HG03571 (cell line): ENCODE data around the gene CHST10.
"Not testable (repeated sequence)": the region's sequence is repeated elsewhere in the genome, so short reads cannot be mapped to it uniquely, and the experiment has no call there.

ENCODE experiments used
- ATAC-seq: cut with Tn5 transposase; IDR thresholded peaks from one replicate; pipeline ENCODE4 v1.9.1; 2021; ENCODE audit not compliant: unreplicated experiment

Gene CHST10, protein sequence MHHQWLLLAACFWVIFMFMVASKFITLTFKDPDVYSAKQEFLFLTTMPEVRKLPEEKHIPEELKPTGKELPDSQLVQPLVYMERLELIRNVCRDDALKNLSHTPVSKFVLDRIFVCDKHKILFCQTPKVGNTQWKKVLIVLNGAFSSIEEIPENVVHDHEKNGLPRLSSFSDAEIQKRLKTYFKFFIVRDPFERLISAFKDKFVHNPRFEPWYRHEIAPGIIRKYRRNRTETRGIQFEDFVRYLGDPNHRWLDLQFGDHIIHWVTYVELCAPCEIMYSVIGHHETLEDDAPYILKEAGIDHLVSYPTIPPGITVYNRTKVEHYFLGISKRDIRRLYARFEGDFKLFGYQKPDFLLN

DNA sequence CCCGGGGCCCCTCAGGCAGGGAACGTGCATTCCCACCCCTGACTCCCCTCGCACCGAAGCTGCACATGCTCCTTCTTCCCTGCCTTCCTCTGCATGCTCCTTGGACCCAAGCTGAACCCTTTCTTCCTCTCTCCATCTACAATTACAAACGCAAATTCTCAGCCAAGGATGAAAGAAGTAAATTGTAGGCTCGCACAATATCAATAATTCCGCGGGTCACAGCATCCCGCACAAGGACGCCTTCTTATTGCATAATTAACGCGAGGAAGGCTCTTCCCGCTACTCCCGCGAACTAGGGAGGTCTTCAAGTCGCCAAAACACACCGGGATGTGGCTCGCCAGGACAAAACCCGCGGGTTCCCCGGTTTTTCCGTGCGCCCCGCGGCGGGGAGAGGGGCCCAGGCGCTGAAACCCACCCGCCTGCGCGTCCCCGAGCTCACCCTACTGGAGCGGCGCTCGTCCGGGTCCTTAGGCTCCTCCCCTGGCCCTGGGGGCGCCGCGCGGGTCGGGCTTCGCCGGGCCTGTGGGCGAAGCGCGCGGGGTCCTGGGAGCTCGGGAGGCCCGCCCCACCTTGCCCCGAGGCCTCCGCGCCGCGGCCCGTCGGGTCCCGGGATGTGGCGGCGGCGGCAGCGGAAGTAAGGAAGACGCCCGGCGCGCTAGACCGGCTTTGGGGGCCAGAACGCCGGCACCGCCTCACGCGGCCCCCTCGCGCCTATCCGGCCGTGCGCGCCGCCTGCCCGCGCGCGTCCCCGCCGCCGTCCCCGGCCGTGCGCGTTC, at the start of gene CHST10:
TSS of gene CHST10 (minus strand) at position 734 of the 776 bp plus-strand sequence. CDS start 10,993 bp downstream, outside the sequence.
- ATAC-seq: peak; percentile 85

DNA sequence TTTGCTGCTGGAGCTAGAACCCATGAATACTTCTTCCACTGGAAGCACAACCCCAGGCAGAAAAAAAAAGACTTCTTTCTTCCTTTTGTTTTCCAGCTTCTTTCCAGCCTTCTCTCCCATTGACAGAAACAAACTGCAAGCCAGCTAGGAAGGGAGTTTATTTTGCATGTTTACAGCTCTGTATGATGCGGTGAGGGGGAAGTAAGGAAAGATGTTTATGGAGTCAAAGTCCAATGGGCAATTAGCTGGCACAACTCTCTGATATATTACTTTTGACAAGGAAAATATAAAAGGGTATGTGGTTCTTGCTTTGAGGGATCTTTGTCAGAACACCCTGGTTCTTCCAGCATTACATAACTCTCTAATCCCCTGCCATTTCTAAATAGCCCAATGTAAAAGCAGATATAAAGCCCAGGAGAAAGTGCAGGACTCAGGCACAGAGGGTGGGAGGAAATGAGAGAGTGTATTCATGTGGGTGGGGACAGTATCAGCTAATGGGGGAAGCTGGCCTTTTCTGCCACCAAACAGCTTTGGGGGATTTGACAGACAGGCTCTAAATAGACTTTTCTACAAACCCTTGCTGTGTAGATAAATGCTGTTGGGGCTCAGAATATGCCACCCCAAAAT, 43.5 kb upstream of the CHST10 start:
- ATAC-seq: no peak

DNA sequence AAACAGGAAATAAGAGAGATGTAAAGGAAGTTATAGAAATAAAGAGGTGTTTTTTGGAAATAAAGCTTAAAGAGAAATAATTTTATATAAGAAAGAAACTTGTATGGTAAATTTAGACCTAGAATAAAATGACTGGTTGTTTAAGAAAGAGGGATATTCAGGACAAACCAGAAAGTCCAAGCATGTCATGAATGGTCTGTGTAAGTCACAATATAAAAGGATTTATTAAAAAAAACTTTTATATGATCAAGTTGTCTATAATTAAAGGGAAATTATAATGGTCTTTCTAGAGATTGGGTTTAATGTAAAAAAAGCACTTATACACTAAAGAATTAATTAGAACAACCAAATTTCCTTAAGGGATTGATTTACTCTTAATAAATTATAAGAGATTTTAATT, 38.9 kb upstream of the CHST10 start:
- ATAC-seq: not testable (repeated sequence)

DNA sequence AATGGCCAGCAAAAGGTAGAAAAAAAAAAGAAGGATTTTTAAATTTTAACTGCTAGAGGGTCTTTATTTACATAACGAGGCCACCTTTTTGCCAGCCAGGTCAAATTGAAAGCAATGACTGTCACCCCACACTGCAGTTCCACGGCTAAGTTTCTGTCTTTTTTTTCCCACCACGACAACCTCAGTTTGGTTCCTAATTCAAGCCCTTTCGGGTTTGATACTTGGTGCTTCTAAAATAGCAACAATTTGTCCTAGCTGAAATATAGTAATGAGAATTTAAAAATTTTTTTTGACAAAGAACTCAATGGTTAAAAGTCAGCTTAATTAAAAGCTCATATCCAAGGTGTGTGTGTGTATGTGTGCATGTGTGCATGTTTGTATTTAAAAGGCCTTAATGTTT, 36.4 kb upstream of the CHST10 start:
- peak; percentile 53 for ATAC-seq

DNA sequence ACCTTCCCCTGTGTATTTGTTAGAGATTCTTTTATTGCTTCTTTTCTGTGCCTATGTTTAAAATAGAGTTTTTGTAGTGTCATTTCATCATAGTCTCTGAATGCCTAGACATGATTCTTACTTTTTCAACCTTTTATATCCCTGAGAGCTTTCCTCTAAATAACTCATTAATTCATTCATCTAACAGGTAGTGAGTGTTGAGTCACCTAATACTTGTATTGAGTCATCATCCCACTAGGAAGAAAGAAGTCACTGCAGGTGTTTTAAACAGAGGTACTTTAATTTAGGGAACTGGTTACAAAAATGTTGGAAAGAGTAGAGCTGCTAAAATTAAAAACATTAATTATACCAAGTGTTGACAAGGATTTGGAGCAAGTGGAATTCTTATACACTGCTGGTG, 34.3 kb upstream of the CHST10 start:
- ATAC-seq: no peak

DNA sequence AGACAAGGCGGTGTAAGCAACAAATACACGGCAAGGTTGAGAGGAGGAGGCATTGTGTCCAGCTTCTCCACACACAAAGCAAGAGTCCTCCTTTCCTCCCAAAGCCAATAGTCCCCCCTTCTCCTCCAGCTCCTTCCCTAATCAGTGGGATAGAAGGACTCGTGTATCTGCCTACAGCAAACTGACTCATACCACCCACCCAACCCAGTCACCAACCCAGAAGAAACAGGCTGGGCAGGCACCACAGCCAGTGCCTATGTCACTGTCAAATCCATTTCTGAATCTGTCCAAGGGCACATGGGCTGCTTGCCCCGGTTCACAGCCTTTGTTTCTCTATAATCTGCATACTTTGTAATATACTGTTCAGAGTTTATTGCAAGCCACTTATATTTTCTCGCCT, 33.6 kb upstream of the CHST10 start:
- ATAC-seq: no peak

DNA sequence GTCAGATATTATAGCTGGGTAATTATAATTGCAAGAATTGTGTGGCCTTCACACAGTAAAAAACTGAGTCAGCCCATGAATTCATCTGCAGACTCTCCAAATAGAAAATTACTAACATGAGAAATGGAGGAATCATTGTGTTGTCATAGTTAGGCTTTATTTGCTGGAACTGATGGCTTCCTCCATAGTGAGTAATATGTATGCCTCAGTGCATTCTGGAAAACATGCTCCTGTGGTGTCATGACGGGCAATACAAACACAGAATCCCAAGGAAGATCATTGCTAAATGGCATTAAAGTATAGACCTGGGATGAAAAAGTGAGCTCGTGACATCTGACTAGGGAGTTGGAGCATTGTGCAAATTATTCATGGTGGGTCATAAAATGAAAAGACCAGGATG, 29.2 kb upstream of the CHST10 start:
- ATAC-seq: no peak

DNA sequence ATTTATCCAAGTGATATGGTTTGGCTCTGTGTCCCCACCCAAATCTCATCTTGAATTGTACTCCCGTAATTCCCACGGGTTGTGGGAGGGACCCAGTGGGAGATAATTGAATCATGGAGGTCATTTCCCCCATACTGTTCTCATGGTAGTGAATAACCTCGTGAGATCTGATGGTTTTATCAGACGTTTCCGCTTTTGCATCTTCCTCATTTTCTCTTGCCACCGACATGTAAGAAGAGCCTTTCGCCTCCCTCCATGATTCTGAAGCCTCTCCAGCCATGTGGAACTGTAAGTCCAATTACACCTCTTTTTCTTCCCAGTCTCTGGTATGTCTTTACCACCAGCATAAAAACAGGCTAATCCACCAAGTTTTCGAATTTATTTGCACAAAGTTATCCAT, 20.3 kb upstream of the CHST10 start:
- ATAC-seq: no peak

DNA sequence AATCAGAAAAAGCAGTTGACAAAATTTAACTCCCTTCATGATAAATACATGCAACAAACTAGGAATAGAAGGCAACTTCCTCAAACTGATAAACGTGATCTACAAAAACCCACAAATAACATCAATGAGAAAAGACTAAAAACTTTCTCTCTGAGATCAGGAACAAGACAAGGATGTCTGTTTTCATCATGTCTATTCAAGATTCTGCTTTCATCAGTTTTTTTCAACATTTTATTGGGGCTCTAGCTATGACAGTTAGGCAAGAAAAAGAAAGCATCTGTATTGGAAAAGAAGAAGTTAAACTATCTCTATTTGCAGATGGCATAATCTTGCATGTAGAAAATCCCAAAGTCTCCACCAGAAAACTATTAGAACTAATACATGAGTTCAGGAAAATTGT, 12.3 kb upstream of the CHST10 start:
- no peak for ATAC-seq

DNA sequence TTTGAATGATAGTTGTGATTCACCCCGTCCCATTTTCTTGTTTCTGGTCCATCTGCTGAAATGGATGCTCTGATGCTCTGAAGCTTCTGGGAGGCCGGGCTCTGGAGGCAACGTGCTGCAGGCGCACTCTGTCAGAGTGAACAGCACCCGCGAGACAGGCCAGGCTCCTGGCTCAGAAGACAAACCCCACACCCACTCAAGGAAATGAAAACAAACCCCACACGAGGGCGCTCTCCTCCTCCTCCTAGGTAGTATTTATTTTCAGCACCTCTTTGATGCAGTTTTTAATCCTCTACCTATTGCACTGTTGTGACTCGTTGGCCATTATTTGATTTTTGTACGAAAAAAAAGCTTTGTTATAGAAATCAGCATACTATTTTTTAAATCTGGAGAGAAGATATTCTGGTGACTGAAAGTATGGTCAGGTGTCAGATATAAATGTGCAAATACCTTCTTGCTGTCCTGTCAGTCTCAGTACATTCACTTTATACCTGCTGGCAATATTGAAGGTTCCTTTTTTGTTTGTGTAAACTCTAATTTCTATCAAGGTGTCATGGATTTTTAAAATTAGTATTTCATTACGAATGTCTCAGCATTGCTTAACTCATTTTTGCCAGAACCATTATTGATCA, 10.3 kb upstream of the CHST10 start:
- no peak for ATAC-seq

DNA sequence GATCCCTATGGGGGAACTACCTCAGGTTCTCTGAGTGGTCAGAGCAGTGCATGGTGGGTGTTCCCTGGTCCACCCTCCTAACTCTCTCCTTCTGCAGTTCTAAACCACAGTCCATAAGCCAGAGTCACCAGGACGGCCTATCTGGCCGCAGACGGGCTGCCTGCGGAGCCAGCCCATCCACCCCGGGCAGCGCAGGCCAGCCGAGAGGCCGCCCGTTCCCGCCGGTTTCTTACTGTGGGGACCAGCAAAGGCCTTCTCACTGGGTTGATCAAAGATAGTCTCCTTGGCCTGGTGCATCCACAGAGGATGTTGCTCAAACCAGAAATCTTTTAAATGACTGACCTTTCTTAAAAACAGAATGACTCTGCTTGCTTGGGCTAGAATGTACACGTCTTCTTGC, 9.6 kb upstream of the CHST10 start:
- ATAC-seq: no peak

DNA sequence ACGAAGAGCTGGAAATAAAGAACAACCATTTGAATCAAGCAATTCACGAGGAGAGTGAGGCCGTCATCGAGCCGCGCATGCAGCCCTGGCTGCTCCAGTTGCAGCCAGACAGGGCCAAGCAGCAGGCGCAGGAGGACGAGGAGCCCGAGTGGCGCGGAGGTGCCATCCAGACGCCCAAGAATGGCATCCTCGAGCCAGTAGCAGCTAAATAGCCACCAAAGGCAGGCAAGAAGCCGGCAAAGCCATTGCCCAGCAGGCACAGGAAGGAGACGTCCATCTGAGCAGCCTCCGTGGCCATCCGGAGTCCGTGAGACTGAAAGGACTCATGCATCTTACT, 8.9 kb upstream of the CHST10 start:
- ATAC-seq: no peak

DNA sequence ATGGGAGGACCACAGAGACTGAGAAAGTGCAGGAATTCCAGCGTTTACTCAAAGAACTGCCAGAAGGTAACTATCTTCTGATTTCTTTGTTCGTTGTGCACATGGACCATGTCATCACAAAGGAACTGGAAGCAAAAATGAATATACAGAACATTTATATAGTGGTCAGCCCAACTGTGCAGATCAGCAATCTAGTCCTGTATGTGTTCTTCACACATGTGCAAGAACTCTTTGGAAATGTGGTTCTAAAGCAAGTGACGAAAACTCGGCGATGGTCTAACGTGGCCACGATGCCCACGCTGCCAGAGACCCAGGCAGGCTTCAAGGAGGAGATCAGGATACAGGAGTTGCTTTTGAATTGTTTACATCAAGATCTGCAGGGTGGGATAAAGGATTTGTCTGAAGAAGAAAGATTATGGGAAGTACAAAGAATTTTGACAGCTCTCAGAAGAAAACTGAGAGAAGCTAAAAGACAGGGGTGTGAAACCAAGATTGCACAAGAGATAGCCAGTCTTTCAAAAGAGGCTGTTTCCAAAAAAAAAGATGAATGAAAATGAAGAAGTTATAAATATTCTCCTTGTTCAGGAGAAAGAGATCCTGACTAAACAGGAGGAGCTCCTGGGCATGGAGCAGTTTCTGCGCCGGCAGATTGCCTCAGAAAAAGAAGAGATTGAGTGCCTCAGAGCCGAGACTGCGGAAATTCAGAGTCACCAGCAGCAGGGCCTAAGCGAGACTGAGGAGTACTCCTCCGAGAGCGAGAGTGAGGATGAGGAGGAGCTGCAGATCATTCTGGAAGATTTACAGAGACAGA, 8.3 kb upstream of the CHST10 start:
- no peak for ATAC-seq

DNA sequence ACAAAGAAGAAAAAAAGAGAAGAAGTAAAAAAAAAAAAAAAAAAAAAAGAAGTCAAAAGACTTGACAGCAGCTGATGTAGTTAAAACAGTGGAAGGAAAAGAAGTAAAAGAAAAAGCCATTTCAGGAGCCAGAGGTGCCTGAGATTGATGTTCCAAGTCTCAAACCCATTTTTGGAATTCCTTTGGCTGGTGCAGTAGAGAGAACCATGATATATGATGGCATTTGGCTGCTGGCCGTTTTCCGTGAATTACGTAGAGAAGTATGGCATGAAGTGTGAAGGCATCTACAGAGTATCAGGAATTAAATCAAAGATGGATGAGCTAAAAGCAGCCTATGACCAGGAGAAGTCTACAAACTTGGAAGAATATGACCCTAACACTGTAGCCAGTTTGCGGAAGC, 7.6 kb upstream of the CHST10 start:
- ATAC-seq: no peak

DNA sequence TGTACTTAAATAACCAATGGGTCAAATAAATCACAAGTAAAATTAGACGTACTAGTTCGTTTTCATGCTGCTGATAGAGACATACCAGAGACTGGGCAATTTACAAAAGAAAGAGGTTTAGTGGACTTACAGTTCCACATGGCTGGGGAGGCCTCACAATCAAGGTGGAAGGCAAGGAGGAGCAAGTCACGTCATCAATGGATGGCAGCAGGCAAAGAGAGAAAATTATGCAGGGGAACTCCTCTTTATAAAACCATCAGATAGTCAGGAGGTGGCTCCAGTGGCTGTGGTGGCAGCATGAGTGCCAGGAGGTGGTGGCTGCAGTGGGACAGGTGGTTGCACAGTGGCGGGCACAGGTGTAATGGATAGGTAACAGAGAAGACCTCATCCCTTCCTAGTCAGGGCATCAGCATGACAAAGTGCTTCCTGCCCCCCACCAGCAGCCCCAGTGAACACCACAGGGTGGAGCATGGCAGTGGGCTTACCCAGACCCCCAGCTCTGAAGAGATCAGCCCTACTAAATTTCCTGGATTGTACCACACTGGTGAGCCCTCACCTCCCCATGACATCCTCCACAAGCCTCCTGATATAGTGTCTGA, 6.9 kb upstream of the CHST10 start:
- no peak for ATAC-seq

DNA sequence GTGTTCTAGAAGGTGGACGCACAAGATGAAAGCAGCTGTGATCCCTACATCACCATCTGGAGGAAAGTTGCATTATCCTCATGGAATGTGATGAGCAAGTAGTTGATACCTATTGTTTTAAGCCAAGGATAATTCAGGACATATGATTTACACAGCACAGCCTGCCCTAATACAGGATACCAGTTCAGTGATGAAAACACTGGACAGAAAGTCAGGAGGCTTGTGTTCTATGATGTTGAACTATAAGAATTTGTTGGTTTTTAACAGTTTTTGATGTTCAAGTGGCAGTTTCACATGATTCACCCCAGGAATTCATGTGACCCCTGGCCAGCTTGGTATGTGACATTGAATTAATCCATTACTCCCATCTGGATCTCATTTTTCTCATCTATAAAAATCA, 6.2 kb upstream of the CHST10 start:
- ATAC-seq: no peak

DNA sequence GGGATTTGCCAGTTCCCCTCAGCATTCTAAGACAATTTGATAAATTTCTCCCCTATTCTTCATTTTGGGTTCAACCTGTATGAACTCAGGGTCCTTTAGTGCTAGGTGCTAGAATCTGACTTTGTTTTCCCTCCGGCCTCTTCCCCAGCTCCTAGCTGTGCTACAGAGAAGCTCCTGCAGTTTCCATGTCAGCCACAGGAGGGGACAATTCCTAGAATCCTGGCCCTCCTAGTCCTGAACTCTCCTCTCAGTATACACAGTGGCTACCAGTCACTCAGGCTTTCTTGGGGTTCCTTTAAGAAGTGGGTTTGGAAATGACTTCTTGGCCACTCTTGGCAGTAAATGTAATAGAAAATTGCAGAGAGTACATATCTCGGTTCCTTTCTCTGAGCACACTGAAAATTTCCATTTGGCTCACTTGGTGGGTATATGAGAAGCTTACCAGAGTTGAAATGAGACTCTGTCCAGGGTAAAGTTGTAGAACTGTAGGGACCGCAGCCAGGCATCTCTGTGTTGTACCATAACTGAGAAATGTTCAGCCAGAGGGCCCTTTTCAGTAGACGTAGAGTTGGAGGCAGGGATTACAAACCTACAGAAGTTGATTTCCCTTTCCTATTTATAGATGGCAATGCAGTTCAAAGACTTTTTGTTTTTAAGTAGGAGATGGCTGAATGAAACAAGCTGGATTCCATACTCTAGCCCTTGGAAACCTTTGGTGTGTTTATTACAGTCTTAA, 5.0 kb upstream of the CHST10 start:
- no peak for ATAC-seq

DNA sequence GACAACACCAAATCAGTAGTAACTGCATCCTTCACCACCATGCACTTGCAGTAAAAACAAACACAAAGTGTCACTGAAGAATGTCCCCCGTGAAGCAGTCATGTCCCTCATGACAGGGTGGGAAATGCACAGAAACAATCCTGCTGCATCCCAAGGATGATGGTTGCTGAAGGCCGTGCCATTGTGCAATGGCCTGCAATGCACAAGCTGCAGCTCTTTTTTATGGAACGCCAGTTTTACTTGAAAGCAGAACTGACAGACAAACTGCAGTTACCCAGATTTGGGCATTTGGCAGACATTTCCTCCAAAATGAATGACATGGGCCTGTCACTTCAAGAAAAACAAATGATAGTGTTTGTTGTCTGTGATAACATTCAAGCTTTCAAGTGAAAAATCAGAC, 2.4 kb upstream of the CHST10 start:
- ATAC-seq: no peak

DNA sequence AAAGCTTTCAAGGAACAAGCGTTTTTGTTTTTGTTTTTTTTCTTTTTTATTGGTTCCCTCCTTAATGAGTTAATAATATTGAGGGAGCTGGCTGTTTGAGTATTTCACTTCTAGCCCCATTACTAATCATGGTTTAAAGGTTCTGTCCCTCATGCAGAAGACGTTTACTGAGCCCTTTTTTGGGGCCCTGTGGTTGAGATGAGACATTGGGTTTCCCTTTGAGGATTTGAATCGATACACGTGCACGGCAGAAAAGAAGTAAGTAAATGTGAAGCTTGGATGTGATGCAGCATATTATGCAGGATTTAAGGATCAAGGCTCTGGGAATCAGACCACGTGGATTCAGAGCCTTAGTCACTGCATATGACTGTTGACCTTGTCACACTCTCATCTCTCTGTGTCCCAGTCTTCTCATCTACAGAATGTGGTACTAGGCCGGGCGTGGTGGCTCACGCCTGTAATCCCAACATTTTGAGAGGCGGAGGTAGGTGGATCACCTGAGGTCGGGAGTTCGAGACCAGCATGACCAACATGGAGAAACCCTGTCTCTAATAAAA, 1.0 kb upstream of the CHST10 start:
- no peak for ATAC-seq
